ENCODE results near the gene CSF3. TPM values are rescaled to one million over a fixed set of nuclear protein-coding genes. Genes with fewer than 3 reads are reported as not detected.
"Not testable (repeated sequence)": the region's sequence is repeated elsewhere in the genome, so short reads cannot be mapped to it uniquely, and the experiment has no call there.

The CSF3 gene
- total RNA-seq, 4 donors from 2014 or later = 2.6 to 38.9 TPM; not detected in 2

DNA sequence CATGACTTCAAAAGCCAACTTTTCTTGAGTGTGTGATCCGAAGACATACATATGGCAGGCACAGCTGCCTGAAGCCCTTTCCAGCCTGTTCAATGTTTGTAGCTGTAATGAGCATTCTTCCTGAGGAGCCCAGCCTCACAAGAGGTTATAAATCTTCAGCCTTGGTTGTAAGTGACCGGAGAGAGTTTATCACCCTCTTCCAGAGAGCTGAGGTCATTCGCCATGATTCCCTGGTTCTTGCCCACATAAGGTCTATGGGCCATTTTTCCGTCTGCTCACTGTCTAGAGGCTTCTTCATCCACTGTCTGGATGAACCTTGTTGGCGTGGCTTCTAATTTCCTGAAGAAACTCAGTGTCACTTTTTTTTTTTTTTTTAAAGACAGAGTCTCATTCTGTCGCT, 9.7 kb upstream of the CSF3 start:
- in situ Hi-C loops (cut with MboI; ENCODE audit: low pct_ligation_motif_present in 1 of 4, low pct_unique_long_range_greater_than_20kb in 1 of 4, low sequenced_read_pairs in 3 of 4) = loop anchor here in 1 of 4 donors (25.0 kb wide), 1 partner anchor 282 kb away; the partner anchor contains the start of gene CDC6
- DNase-seq = no peak
- H3K27me3 ChIP-seq = no peaks in the 10 kb centered on the region
- H3K4me1 ChIP-seq = no peaks in the 10 kb centered on the region
- H3K9me3 ChIP-seq = no peaks in the 10 kb centered on the region
- 83 to 100% methylated on average over 2 to 6 of the region's 6 CpGs for WGBS, 2 donors (ENCODE audit: low coverage in 1 of 2)
- no peak overlapping the region for H3K4me3 ChIP-seq
- no peak overlapping the region for H3K27ac ChIP-seq
- TF ChIP-seq EP300 (IDR thresholded peaks at IDR 0.05; ENCODE audit: low read depth) = no peak
- TF ChIP-seq POLR2A (IDR thresholded peaks at IDR 0.05) = no peak
- TF ChIP-seq CTCF (IDR thresholded peaks at IDR 0.05) = no peak
- no peak for TF ChIP-seq POLR2AphosphoS5 (IDR thresholded peaks at IDR 0.05)
- H3K36me3 ChIP-seq = no peaks in the 10 kb centered on the region
- intact Hi-C loops (cut with DNase I; ENCODE audit: low total_unique reads) = no loop called here

- peaks cover 14 to 27% (median 21%) of the 10 kb centered on the region in 4 donors for H3K4me1 ChIP-seq
- H3K36me3 ChIP-seq, H3K27me3 ChIP-seq, H3K9me3 ChIP-seq, DNase-seq, H3K27ac ChIP-seq, H3K4me3 ChIP-seq: not testable (repeated sequence)
- WGBS, 2 donors (ENCODE audit: low coverage in 1 of 2) = 95% methylated on average over 28 of the region's 38 CpGs; no CpG with 5 or more reads in 1 of the 2 donors
- intact Hi-C loops (cut with DNase I; ENCODE audit: low total_unique reads) (loop anchor here (10.0 kb wide), 2 partner anchors 114 to 184 kb away; partner anchors contain the start of gene MSL1), in situ Hi-C loops (cut with MboI; ENCODE audit: low pct_ligation_motif_present in 1 of 4, low pct_unique_long_range_greater_than_20kb in 1 of 4, low sequenced_read_pairs in 3 of 4) (loop anchor here in 1 of 4 donors (25.0 kb wide), 1 partner anchor 276 kb away; the partner anchor contains the start of gene CDC6)
Observed at GRCh38 chr17:40010946-40011500, 4.2 kb upstream of the CSF3 start.

DNA sequence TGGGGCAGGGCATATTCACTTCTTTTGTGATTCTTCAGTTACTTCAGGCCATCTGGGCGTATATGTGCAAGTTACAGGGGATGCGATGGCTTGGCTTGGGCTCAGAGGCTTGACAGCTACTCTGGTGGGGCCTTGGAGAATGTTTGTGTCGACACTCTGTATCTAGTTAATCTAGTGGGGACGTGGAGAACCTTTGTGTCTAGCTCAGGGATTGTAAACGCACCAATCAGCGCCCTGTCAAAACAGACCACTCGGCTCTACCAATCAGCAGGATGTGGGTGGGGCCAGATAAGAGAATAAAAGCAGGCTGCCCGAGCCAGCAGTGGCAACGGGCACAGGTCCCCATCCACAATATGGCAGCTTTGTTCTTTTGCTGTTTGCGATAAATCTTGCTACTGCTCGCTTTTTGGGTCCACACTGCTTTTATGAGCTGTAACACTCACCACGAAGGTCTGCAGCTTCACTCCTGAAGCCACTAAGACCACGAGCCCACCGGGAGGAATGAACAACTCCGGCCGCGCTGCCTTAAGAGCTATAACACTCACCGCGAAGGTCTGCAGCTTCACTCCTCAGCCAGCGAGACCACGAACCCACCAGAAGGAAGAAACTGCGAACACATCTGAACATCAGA, 3.1 kb upstream of the CSF3 start:
- in situ Hi-C loops (cut with MboI; ENCODE audit: low pct_ligation_motif_present in 1 of 4, low pct_unique_long_range_greater_than_20kb in 1 of 4, low sequenced_read_pairs in 3 of 4) = loop anchor here in 1 of 4 donors (25.0 kb wide), 1 partner anchor 275 kb away; the partner anchor contains the start of gene CDC6
- not testable (repeated sequence) for H3K9me3 ChIP-seq
- intact Hi-C loops (cut with DNase I; ENCODE audit: low total_unique reads) = loop anchor here (10.0 kb wide), 2 partner anchors 113 to 183 kb away; partner anchors contain the start of gene MSL1

GRCh38 chr17:40014375-40014980, 762 bp upstream of the CSF3 start:
- Histone ChIP-seq H3K9me3 (no peaks in the 10 kb centered on the region), H3K4me3 (no peak overlapping the region), H3K36me3 (no peaks in the 10 kb centered on the region), H3K27me3 (no peaks in the 10 kb centered on the region), H3K4me1 (peaks cover 24 to 43% (median 34%) of the 10 kb centered on the region in 4 donors), H3K27ac (peak overlapping the region; percentile 13 to 70 (median 61))
- no peak for DNase-seq
- intact Hi-C loops (cut with DNase I; ENCODE audit: low total_unique reads) (loop anchor here (10.0 kb wide), 2 partner anchors 110 to 180 kb away; partner anchors contain the start of gene MSL1), in situ Hi-C loops (cut with MboI; ENCODE audit: low pct_ligation_motif_present in 1 of 4, low pct_unique_long_range_greater_than_20kb in 1 of 4, low sequenced_read_pairs in 3 of 4) (loop anchor here in 1 of 4 donors (25.0 kb wide), 1 partner anchor 273 kb away; the partner anchor contains the start of gene CDC6)
- 38% methylated on average over 14 of the region's 18 CpGs; no CpG with 5 or more reads in 1 of the 2 donors for WGBS, 2 donors (ENCODE audit: low coverage in 1 of 2)
- TF ChIP-seq CTCF (IDR thresholded peaks at IDR 0.05) = no peak
- no peak for TF ChIP-seq EP300 (IDR thresholded peaks at IDR 0.05; ENCODE audit: low read depth)
- TF ChIP-seq POLR2A (IDR thresholded peaks at IDR 0.05) = no peak
- no peak for TF ChIP-seq POLR2AphosphoS5 (IDR thresholded peaks at IDR 0.05)

More for the DNA sequence above, 3.1 kb upstream of the CSF3 start:
- peaks cover 14 to 28% (median 21%) of the 10 kb centered on the region in 4 donors for H3K4me1 ChIP-seq
- 67 to 75% methylated on average over 3 to 21 of the region's 22 CpGs for WGBS, 2 donors (ENCODE audit: low coverage in 1 of 2)
- not testable (repeated sequence) for H3K4me3 ChIP-seq, H3K27ac ChIP-seq, H3K36me3 ChIP-seq, DNase-seq, H3K27me3 ChIP-seq

Measured in transverse colon (tissue), 4 donors.